ENCODE data around the gene ATP1B4. TPM values are rescaled to one million over a fixed set of nuclear protein-coding genes. Genes with fewer than 3 reads are reported as not detected.

ATP1B4 gene
- total and polyA plus RNA-seq, 2 of the 8 experiments (the other 6 are each of a cell fraction or from before 2014, with no cell fraction given), result not detected

- Histone ChIP-seq H3K23me2 (ENCODE audit: low read depth, low read length) (no peaks in the 10 kb centered on the region), H3K4ac (replicated peaks; ENCODE audit: insufficient read length, low read depth, low read length) (no peak overlapping the region), H2BK20ac (ENCODE audit: low read length) (no peak overlapping the region), H3K18ac (ENCODE audit: extremely low read depth, low read length) (no peak overlapping the region), H3K79me1 (ENCODE audit: low read depth, low read length) (no peaks in the 10 kb centered on the region), H3K56ac (replicated peaks; ENCODE audit: insufficient read length, low read depth, low read length) (no peak overlapping the region), H4K20me1 (replicated peaks in 1 of 2; ENCODE audit: control insufficient read depth in 1 of 2, insufficient read depth in 2 of 2, low read length in 2 of 2) (no peaks in the 10 kb centered on the region), H4K91ac (replicated peaks; ENCODE audit: insufficient read length, low read length) (no peak overlapping the region), H3K14ac (ENCODE audit: insufficient read length) (no peak overlapping the region), H2BK15ac (ENCODE audit: low read length) (no peak overlapping the region), H3K9me3 (ENCODE audit: insufficient read depth in 2 of 2, low read depth in 1 of 2, low read length in 1 of 2) (no peaks in the 10 kb centered on the region), H3K27me3 (replicated peaks in 1 of 4; ENCODE audit: control insufficient read depth in 3 of 4, extremely low read depth in 1 of 4, insufficient read depth in 3 of 4, low read length in 3 of 4) (no peaks in the 10 kb centered on the region), H3K9ac (replicated peaks in 1 of 4; ENCODE audit: extremely low read depth in 1 of 4, low read depth in 3 of 4, low read length in 3 of 4) (no peak overlapping the region), H2BK120ac (replicated peaks; ENCODE audit: low read depth, low read length) (no peak overlapping the region), H3K79me2 (ENCODE audit: control insufficient read depth in 1 of 2, insufficient read depth in 2 of 2, low read length in 2 of 2) (no peaks in the 10 kb centered on the region), H4K8ac (ENCODE audit: extremely low read depth, insufficient read depth, low read length) (no peak overlapping the region), H3K4me1 (replicated peaks in 1 of 4; ENCODE audit: control insufficient read depth in 3 of 4, insufficient read depth in 4 of 4, low read length in 3 of 4) (peaks cover 0 to 7% (median 0%) of the 10 kb centered on the region in 4 experiments; a peak in 3 of 7 replicates), H4K5ac (ENCODE audit: insufficient read length, low read depth, low read length) (no peak overlapping the region), H3K23ac (ENCODE audit: insufficient read length) (no peak overlapping the region), H3K4me2 (ENCODE audit: insufficient read depth in 1 of 2, low read depth in 2 of 2, low read length in 2 of 2) (no peak overlapping the region), H3K4me3 (ENCODE audit: extremely low read depth in 1 of 4, insufficient read depth in 2 of 4, low read depth in 3 of 4, low read length in 4 of 4) (no peak overlapping the region), H2BK12ac (ENCODE audit: low read depth, low read length) (no peak overlapping the region), H3K27ac (ENCODE audit: low read depth, low read length) (no peak overlapping the region), H3K36me3 (ENCODE audit: control insufficient read depth in 2 of 4, insufficient read depth in 4 of 4, low read length in 3 of 4) (no peaks in the 10 kb centered on the region), H2AK5ac (ENCODE audit: low read depth, low read length) (no peak overlapping the region), H2BK5ac (ENCODE audit: low read depth, low read length) (no peak overlapping the region), H2AFZ (ENCODE audit: low read length) (no peak overlapping the region)
- FAIRE-seq, result no peak
- ChIA-PET CTCF (ENCODE audit: partially characterized antibody) (no interaction called here), POLR2A (ENCODE audit: partially characterized antibody) (interaction anchor here (0.6 kb wide), 1 partner anchor 20 kb away, joined by 3 read pairs; the partner anchor contains the start of gene TMEM255A)
- DNase-seq (ENCODE audit: low read depth in 1 of 2, low spot score in 2 of 2), result no peak
- TF ChIP-seq SAP30 (IDR thresholded peaks at IDR 0.05; ENCODE audit: insufficient read depth, insufficient replicate concordance, low read length) (no peak), HDAC2 (IDR thresholded peaks at IDR 0.05; ENCODE audit: borderline replicate concordance in 1 of 2, low read depth in 2 of 2, low read length in 2 of 2) (no peak), RAD21 (IDR thresholded peaks at IDR 0.05 in 1 of 2, conservative IDR thresholded peaks at IDR 0.05 in 1 of 2; ENCODE audit: low read depth in 2 of 2, low read length in 2 of 2) (no peak), SP1 (IDR thresholded peaks at IDR 0.05; ENCODE audit: low read depth, low read length) (no peak), POU5F1 (IDR thresholded peaks at IDR 0.05; ENCODE audit: low read depth, low read length) (no peak)
- 81% methylated on average over 2 of the region's 2 CpGs; no CpG with 5 or more reads in 1 of the 2 experiments for whole genome bisulfite sequencing, 2 experiments (ENCODE audit: extremely low coverage in 1 of 2, insufficient coverage in 1 of 2, insufficient read length in 1 of 2, insufficient replicate concordance in 2 of 2, low coverage in 1 of 2, low lambda C conversion rate in 2 of 2, missing lambda C conversion rate in 1 of 2)
Observed at GRCh38 chrX:120331116-120331515, 30.8 kb upstream of the ATP1B4 start.
